HepG2 (cell line): Measurements from ENCODE around the gene RNASE13. TPM values are rescaled to one million over a fixed set of nuclear protein-coding genes. Genes with fewer than 3 reads are reported as not detected.
A peak's percentile ranks its signal among the peaks of the same experiment; 100 is the strongest.

Source experiments
- ATAC-seq: fragments of 200-7000 bp; cut with Tn5 transposase; 3 replicates; pipeline ENCODE4 v1.9.1; 2020; ENCODE audit warnings: mild to moderate bottlenecking, moderate library complexity
- BruUV-seq: library from RNA; stranded (reverse); fragments of 400-500 nt; replicated peaks from 2 replicates; lab custom pipeline; 2021; lab: Mats Ljungman, UMichigan
- CTCF ChIA-PET: fragments of 300-600 bp; formaldehyde crosslinking; extraction: SDS; loops from one replicate; lab custom pipeline; 2021; ENCODE audit warnings: low total read pairs, inconsistent platforms, low intra/inter-chr PET ratio; lab: Yijun Ruan, JAX
- POLR2A ChIA-PET: fragments of 350-600 bp; sonication (Branson Sonifier 250); formaldehyde crosslinking; loops from one replicate; lab custom pipeline; 2020; ENCODE audit warnings: antibody characterized with exemption, inconsistent platforms; lab: Yijun Ruan, JAX
- DNase-seq: peaks from one replicate; pipeline ENCODE4 v3.0.0-alpha.2; 2015; ENCODE audit warnings: low spot score
- FAIRE-seq: peaks from 3 replicates; lab custom pipeline; 2011; peaks lifted over from hg19 to GRCh38; lab: Jason Lieb, UNC
- H2AFZ ChIP-seq: one replicate; pipeline ENCODE4 v1.6.1; 2011; ENCODE audit warnings: low read length, inconsistent platforms
- H3K27ac ChIP-seq: fragments of 300-600 bp; 3 replicates; pipeline ENCODE4 v1.8.0; 2011; ENCODE audit warnings: mixed run types, mild to moderate bottlenecking, mixed read lengths, low read length, inconsistent platforms; ENCODE audit not compliant: insufficient read depth; ENCODE audit errors: extremely low read length
- H3K27me3 ChIP-seq, 2 experiments: fragments of 200-600 bp in 1 of 2; 2 replicates in 1 of 2; 3 replicates in 1 of 2; pipeline versions ENCODE4 v1.6.0 to v1.8.0; 2011; ENCODE audit warnings: low read length in 2 of 2, mild to moderate bottlenecking in 2 of 2, moderate library complexity in 2 of 2, inconsistent platforms in 1 of 2; ENCODE audit not compliant: insufficient read depth in 2 of 2, control insufficient read depth in 1 of 2
- H3K36me3 ChIP-seq, 2 experiments: fragments of 200-600 bp in 1 of 2; replicated peaks in 1 of 2; 2 replicates in 1 of 2; 3 replicates in 1 of 2; pipeline versions ENCODE4 v1.5.1 to v1.8.0; 2011; ENCODE audit warnings: low read length in 2 of 2, inconsistent platforms in 1 of 2; ENCODE audit not compliant: insufficient read depth in 2 of 2, control insufficient read depth in 1 of 2
- H3K4me1 ChIP-seq: 2 replicates; pipeline ENCODE4 v1.5.1; 2012; ENCODE audit warnings: low read length, inconsistent platforms; ENCODE audit not compliant: insufficient read depth
- H3K4me2 ChIP-seq: 2 replicates; pipeline ENCODE4 v1.6.0; 2011; ENCODE audit warnings: low read depth, low read length, inconsistent platforms
- H3K4me3 ChIP-seq, 3 experiments: fragments of 200-600 bp in 1 of 3; sonication (generic), shearing (Covaris generic) in 1 of 3; replicated peaks in 1 of 3; 2 replicates each; pipeline ENCODE4 v1.5.1; 2011 to 2016; ENCODE audit warnings: low read length in 3 of 3, inconsistent platforms in 2 of 3, low read depth in 2 of 3, mild to moderate bottlenecking in 2 of 3, control low read depth in 1 of 3, mixed read lengths in 1 of 3; ENCODE audit not compliant: insufficient read depth in 1 of 3
- H3K79me2 ChIP-seq: one replicate; pipeline ENCODE4 v1.6.1; 2011; ENCODE audit warnings: low read length, inconsistent platforms; ENCODE audit not compliant: insufficient read depth
- H3K9ac ChIP-seq: 2 replicates; pipeline ENCODE4 v1.6.0; 2011; ENCODE audit warnings: mild to moderate bottlenecking, low read depth, low read length, inconsistent platforms; ENCODE audit not compliant: insufficient read depth
- H3K9me3 ChIP-seq: 2 replicates; pipeline ENCODE4 v1.5.1; 2012; ENCODE audit warnings: mild to moderate bottlenecking, low read length
- H4K20me1 ChIP-seq: 2 replicates; pipeline ENCODE4 v1.6.0; 2011; ENCODE audit warnings: inconsistent platforms, mild to moderate bottlenecking, low read length, moderate library complexity; ENCODE audit not compliant: insufficient read depth
- HDAC2 ChIP-seq: sonication (generic); formaldehyde crosslinking; IDR thresholded peaks from 2 replicates; pipeline ENCODE4 v1.4.0; 2020; ENCODE audit warnings: missing genetic modification reagents
- KDM5A ChIP-seq: fragments of 200-600 bp; sonication (generic); IDR thresholded peaks from 2 replicates; pipeline ENCODE4 v1.7.0; 2018; ENCODE audit warnings: antibody characterized with exemption, mild to moderate bottlenecking, low read length, borderline replicate concordance
- MED8 ChIP-seq: sonication (generic); formaldehyde crosslinking; IDR thresholded peaks from 2 replicates; pipeline ENCODE4 v1.8.1; 2023; ENCODE audit warnings: mild to moderate bottlenecking, missing genetic modification reagents; ENCODE audit not compliant: insufficient replicate concordance
- MIER3 ChIP-seq: IDR thresholded peaks from 2 replicates; pipeline ENCODE4 v1.6.1; 2016; ENCODE audit warnings: missing compliant biosample characterization, borderline replicate concordance
- SMYD3 ChIP-seq: sonication (generic); formaldehyde crosslinking; IDR thresholded peaks from 2 replicates; pipeline ENCODE4 v1.8.1; 2023; ENCODE audit warnings: mild to moderate bottlenecking, missing genetic modification reagents
- TEAD3 ChIP-seq: optimal IDR thresholded peaks from 2 replicates; pipeline ENCODE3; 2016; ENCODE audit warnings: borderline replicate concordance
- ZBTB21 ChIP-seq: sonication (generic); formaldehyde crosslinking; IDR thresholded peaks from 2 replicates; pipeline ENCODE4 v1.4.0; 2020; ENCODE audit warnings: missing genetic modification reagents
- ZBTB38 ChIP-seq: sonication (generic); formaldehyde crosslinking; IDR thresholded peaks from 2 replicates; pipeline ENCODE4 v1.5.1; 2020; ENCODE audit warnings: mild to moderate bottlenecking, missing genetic modification reagents
- ZBTB7B ChIP-seq: sonication (generic); formaldehyde crosslinking; IDR thresholded peaks from 2 replicates; pipeline ENCODE4 v1.4.0; 2020; ENCODE audit warnings: missing genetic modification reagents
- ZFP62 ChIP-seq: sonication (generic); formaldehyde crosslinking; IDR thresholded peaks from 2 replicates; pipeline ENCODE4 v1.4.0; 2020; ENCODE audit warnings: missing genetic modification reagents
- ZNF124 ChIP-seq: sonication (generic); formaldehyde crosslinking; IDR thresholded peaks from 2 replicates; pipeline ENCODE4 v1.4.0; 2020; ENCODE audit warnings: missing genetic modification reagents
- ZNF317 ChIP-seq: sonication (generic); formaldehyde crosslinking; IDR thresholded peaks from 2 replicates; pipeline ENCODE4 v1.5.0; 2020; ENCODE audit warnings: mild to moderate bottlenecking, missing genetic modification reagents
- ZNF644 ChIP-seq: IDR thresholded peaks from 2 replicates; pipeline ENCODE4 v1.6.1; 2016; ENCODE audit warnings: low read depth
- ZNF652 ChIP-seq: IDR thresholded peaks from 2 replicates; pipeline ENCODE4 v1.6.1; 2016; ENCODE audit warnings: low read depth, borderline replicate concordance
- WGBS: methylation state at CpG from one replicate; pipeline ENCODE4 v1.1.6; 2017; ENCODE audit warnings: low lambda C conversion rate; 5-methylcytosine and 5-hydroxymethylcytosine counted together
- in situ Hi-C: cut with HindIII; loops from 2 replicates; pipeline ENCODE4 v1.10.0; 2017; ENCODE audit warnings: low pct_unique_long_range_greater_than_20kb; ENCODE audit not compliant: extremely low pct_ligation_motif_present
- intact Hi-C: fragments of 100-400 bp; cut with micrococcal nuclease; formaldehyde crosslinking; loops from one replicate; pipeline ENCODE4 v1.10.0; 2022; ENCODE audit not compliant: unreplicated experiment
- polyA plus RNA-seq, 8 experiments: library from polyadenylated mRNA; depleted of rRNA in 3 of 8; stranded (reverse) in 7 of 8; unstranded in 1 of 8; fragments of >200 nt; fragmentation: Illumina TruSeq in 4 of 8; extraction: Trizol in 4 of 8; gene quantifications; 2 replicates each; pipeline versions ENCODE4 v1.2.1 to v1.2.3, GENCODE V29; 2011 to 2016; ENCODE audit warnings: low read depth in 4 of 8, missing spikeins in 1 of 8, mixed read lengths in 1 of 8; ENCODE audit not compliant: insufficient read depth in 1 of 8
- total RNA-seq, 5 experiments: library from RNA; depleted of rRNA; stranded (reverse); fragments of >200 nt; fragmentation: Illumina TruSeq; extraction: Trizol; gene quantifications; 2 replicates each; pipeline ENCODE4 v1.2.3, GENCODE V29; 2016; ENCODE audit warnings: low read depth in 1 of 5
- TF ChIP-seq, protein P1 (sequence below): sonication (generic); formaldehyde crosslinking; IDR thresholded peaks from 2 replicates; pipeline ENCODE4 v1.4.0; 2020; ENCODE audit warnings: missing genetic modification reagents, mild to moderate bottlenecking, borderline replicate concordance
- TF ChIP-seq, protein P2 (sequence below): sonication (generic); formaldehyde crosslinking; IDR thresholded peaks from 2 replicates; pipeline ENCODE4 v1.8.1; 2023; ENCODE audit warnings: mild to moderate bottlenecking, missing genetic modification reagents, borderline replicate concordance
- TF ChIP-seq, protein P3 (sequence below): IDR thresholded peaks from 2 replicates; pipeline ENCODE4 v1.6.1; 2016; ENCODE audit warnings: mild to moderate bottlenecking

Gene RNASE13
- total and polyA plus RNA-seq, 2 of the 13 experiments (the other 11 are each of a cell fraction or from before 2014, with no cell fraction given), result 1.0 TPM; not detected in 1

DNA sequence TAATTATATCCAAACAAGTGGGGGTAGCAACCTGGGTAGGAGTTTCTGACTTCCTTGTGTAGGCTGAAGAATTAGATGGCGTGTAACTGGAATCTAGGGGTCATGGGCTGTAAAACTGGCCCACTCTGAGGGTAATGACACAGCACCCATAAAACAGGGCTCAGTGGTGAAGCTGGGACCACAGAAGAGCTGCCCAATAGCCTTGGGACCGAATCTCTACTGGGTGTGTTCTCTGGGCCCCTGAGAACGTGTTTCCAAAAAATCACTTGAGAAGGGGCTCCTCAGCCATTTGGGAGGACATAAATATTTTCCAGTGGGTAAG is 26.7 kb upstream of the RNASE13 start:
- Histone ChIP-seq H3K79me2 (no peaks in the 10 kb centered on the region), H3K4me2 (peak overlapping the region; percentile 59), H3K9me3 (no peaks in the 10 kb centered on the region), H3K9ac (no peak overlapping the region), H3K4me3 (peak overlapping the region in 2 of 3 experiments; percentile 5 to 17; a peak in 1 of 6 replicates), H4K20me1 (no peaks in the 10 kb centered on the region), H3K27me3 (no peaks in the 10 kb centered on the region), H2AFZ (peak overlapping the region; percentile 16), H3K4me1 (peaks cover 87% of the 10 kb centered on the region), H3K27ac (peak overlapping the region; percentile 71), H3K36me3 (no peaks in the 10 kb centered on the region)
- DNase-seq, result no peak
- 58% methylated on average over 3 of the region's 3 CpGs for WGBS
- ATAC-seq, result peak; percentile 4; the same call in 2 of the 3 replicates
- CTCF ChIA-PET, result interaction anchor here (1.7 kb wide), 1 partner anchor 46 kb away, joined by 4 read pairs; no protein-coding TSS in a partner anchor
- TF ChIP-seq, protein P1, sequence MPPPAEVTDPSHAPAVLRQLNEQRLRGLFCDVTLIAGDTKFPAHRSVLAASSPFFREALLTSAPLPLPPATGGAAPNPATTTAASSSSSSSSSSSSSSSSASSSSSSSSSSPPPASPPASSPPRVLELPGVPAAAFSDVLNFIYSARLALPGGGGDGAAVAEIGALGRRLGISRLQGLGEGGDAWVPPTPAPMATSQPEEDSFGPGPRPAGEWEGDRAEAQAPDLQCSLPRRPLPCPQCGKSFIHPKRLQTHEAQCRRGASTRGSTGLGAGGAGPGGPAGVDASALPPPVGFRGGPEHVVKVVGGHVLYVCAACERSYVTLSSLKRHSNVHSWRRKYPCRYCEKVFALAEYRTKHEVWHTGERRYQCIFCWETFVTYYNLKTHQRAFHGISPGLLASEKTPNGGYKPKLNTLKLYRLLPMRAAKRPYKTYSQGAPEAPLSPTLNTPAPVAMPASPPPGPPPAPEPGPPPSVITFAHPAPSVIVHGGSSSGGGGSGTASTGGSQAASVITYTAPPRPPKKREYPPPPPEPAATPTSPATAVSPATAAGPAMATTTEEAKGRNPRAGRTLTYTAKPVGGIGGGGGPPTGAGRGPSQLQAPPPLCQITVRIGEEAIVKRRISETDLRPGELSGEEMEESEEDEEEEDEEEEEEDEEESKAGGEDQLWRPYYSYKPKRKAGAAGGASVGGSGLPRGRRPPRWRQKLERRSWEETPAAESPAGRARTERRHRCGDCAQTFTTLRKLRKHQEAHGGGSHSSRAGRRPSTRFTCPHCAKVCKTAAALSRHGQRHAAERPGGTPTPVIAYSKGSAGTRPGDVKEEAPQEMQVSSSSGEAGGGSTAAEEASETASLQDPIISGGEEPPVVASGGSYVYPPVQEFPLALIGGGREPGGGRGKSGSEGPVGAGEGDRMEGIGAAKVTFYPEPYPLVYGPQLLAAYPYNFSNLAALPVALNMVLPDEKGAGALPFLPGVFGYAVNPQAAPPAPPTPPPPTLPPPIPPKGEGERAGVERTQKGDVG, result peak; percentile 80; the same call in 1 of the 2 replicates
- TF ChIP-seq ZBTB7B (CRISPR knock-in tag), result no peak
- TF ChIP-seq SMYD3 (CRISPR knock-in tag), result 0 out of 2 replicates have a peak, but pooled peaks have one; percentile 57
- TF ChIP-seq ZNF652 (CRISPR knock-in tag), result no peak
- peak; percentile 52 for TF ChIP-seq TEAD3 (CRISPR knock-in tag)
- peak; percentile 90; the same call in 1 of the 2 replicates for TF ChIP-seq ZBTB38 (CRISPR knock-in tag)
- no peak for TF ChIP-seq ZBTB21 (CRISPR knock-in tag)
- TF ChIP-seq, protein P2, sequence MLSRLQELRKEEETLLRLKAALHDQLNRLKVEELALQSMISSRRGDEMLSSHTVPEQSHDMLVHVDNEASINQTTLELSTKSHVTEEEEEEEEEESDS (CRISPR knock-in tag), result peak; percentile 31; the same call in 1 of the 2 replicates
- 0 out of 2 replicates have a peak, but pooled peaks have one; percentile 3 for TF ChIP-seq MIER3
- TF ChIP-seq, protein P3, sequence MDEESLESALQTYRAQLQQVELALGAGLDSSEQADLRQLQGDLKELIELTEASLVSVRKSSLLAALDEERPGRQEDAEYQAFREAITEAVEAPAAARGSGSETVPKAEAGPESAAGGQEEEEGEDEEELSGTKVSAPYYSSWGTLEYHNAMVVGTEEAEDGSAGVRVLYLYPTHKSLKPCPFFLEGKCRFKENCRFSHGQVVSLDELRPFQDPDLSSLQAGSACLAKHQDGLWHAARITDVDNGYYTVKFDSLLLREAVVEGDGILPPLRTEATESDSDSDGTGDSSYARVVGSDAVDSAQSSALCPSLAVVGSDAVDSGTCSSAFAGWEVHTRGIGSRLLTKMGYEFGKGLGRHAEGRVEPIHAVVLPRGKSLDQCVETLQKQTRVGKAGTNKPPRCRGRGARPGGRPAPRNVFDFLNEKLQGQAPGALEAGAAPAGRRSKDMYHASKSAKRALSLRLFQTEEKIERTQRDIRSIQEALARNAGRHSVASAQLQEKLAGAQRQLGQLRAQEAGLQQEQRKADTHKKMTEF (CRISPR knock-in tag), result 0 out of 2 replicates have a peak, but pooled peaks have one; percentile 22
- no peak for TF ChIP-seq ZNF644 (CRISPR knock-in tag)
- no peak for TF ChIP-seq HDAC2 (CRISPR knock-in tag)
- TF ChIP-seq KDM5A, result 0 out of 2 replicates have a peak, but pooled peaks have one; percentile 25
- no peak for TF ChIP-seq ZFP62 (CRISPR knock-in tag)
- no peak for TF ChIP-seq ZNF124 (CRISPR knock-in tag)
- 0 out of 2 replicates have a peak, but pooled peaks have one; percentile 21 for TF ChIP-seq ZNF317 (CRISPR knock-in tag)
- no peak for TF ChIP-seq MED8 (CRISPR knock-in tag)
- POLR2A ChIA-PET, result interaction anchor here (1.2 to 2.8 kb wide), 11 partner anchors 10 to 47 kb away, joined by 4 to 59 read pairs (median 7); partner anchors contain the start of genes ARHGEF40, NDRG2 and ZNF219
- intact Hi-C loops, result no loop called here
- BruUV-seq, result no TSS peak
- FAIRE-seq, result no peak
- in situ Hi-C loops, result no loop called here
